Kidney epithelial cell (primary cell): ENCODE measurements around the gene KIF6. TPM values are rescaled to one million over a fixed set of nuclear protein-coding genes. Genes with fewer than 3 reads are reported as not detected.

Experiments
- DNase-seq: peaks from one replicate; pipeline ENCODE4 v3.0.0-alpha.2; 2010; ENCODE audit warnings: low read depth
- H3K27me3 ChIP-seq: 2 replicates; pipeline ENCODE4 v1.6.0; 2011; ENCODE audit warnings: low read length; ENCODE audit not compliant: control insufficient read depth, insufficient read depth
- H3K36me3 ChIP-seq: 2 replicates; pipeline ENCODE4 v1.5.1; 2011; ENCODE audit warnings: low read length; ENCODE audit not compliant: control insufficient read depth, insufficient read depth
- H3K4me3 ChIP-seq: 2 replicates; pipeline ENCODE4 v1.5.1; 2011; ENCODE audit warnings: low read depth, mild to moderate bottlenecking, control low read depth, low read length
- CTCF ChIP-seq: IDR thresholded peaks from 2 replicates; pipeline ENCODE4 v1.5.1; 2011; ENCODE audit warnings: mild to moderate bottlenecking, moderate library complexity, low read length, control low read depth, inconsistent platforms; ENCODE audit not compliant: insufficient read depth, poor library complexity, severe bottlenecking
- total RNA-seq: library from RNA; depleted of rRNA; stranded (reverse); fragments of >200 nt; gene quantifications from 2 replicates; pipeline ENCODE4 v1.2.3, GENCODE V29; 2015

KIF6 gene
- total RNA-seq, 1 donor from 2014 or later: 0.33 TPM

DNA sequence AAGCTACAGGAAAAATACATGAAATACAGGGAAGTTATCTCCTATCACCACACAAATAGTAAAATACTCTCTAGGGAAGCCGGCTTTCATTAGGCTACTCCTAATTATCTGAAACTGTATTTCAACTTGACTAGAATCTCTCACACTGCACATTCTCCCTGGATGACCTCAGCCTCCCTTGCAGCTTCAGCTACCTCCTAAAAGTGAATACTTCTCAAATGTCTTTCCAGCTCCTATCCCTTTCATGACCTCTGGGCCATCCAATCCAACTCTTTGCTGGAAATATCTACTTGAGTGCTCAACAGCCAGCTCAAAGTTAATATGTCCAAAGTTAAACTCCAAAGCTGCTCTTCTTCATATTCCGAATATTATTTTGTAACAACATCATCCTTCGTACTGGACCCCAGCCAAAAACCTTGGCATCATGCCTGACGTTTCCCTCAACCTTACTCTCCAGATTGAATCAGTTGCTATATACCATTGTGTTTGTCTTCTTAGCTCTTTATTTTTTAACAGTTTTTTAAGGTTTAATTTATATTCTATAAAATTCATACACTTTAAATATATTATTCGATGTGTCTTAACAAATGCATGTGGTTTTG is 29.4 kb upstream of the KIF6 start:
- no peak for DNase-seq
- no peaks in the 10 kb centered on the region for H3K36me3 ChIP-seq
- no peak for TF ChIP-seq CTCF
- no peaks in the 10 kb centered on the region for H3K27me3 ChIP-seq
- no peak overlapping the region for H3K4me3 ChIP-seq

- Histone ChIP-seq H3K27me3 (no peaks in the 10 kb centered on the region), H3K4me3 (no peak overlapping the region), H3K36me3 (no peaks in the 10 kb centered on the region)
- no peak for TF ChIP-seq CTCF
- no peak for DNase-seq
Measured at GRCh38 chr6:39753725-39754045, 28.5 kb upstream of the KIF6 start.

GRCh38 chr6:39752835-39753724 is 27.9 kb upstream of the KIF6 start:
- no peak for TF ChIP-seq CTCF
- Histone ChIP-seq H3K4me3 (no peak overlapping the region), H3K36me3 (no peaks in the 10 kb centered on the region), H3K27me3 (no peaks in the 10 kb centered on the region)
- DNase-seq: no peak

GRCh38 chr6:39746795-39747194 is 21.6 kb upstream of the KIF6 start:
- no peak for DNase-seq
- H3K27me3 ChIP-seq: no peaks in the 10 kb centered on the region
- no peaks in the 10 kb centered on the region for H3K36me3 ChIP-seq
- TF ChIP-seq CTCF: no peak
- no peak overlapping the region for H3K4me3 ChIP-seq

DNA sequence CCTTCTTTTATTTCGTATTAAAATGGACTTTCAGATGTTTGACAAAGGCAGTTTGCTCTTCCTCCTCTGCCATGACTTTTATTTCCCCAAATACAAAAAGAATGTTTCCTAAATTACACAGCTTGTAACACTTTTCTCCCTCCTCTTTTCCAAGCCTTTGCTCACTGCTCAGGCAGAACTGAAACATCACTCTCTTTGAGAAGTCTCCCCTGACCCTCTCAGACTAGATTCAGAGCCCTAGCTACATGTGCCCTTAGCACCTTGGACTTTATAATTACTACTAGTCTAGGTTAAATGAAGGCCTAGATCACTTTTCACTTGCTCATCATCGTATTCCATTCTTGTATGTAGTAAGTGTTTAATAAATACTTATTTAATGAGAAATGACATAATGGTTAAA is 8.5 kb upstream of the KIF6 start:
- Histone ChIP-seq H3K36me3 (no peaks in the 10 kb centered on the region), H3K27me3 (no peaks in the 10 kb centered on the region), H3K4me3 (no peak overlapping the region)
- no peak for TF ChIP-seq CTCF
- no peak for DNase-seq

DNA sequence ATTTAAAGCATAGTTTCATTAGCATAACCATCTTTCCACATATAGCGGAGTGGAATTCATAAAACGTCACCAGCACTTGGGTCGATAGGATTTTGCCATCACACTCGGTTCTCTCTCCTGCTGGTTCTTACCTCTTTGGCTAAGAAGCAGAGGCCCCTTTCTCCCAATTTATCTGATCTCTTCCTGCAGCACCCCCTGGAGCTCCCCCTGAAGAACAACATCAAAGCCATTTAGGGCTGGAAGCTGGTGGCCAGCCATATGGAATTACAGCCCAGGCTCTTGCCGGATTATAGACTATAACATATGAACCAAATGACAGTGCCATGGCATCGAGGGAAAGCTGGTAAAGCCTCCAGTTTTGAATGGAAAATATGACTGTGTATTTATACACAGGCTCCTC is 6.4 kb upstream of the KIF6 start:
- no peak for TF ChIP-seq CTCF
- H3K27me3 ChIP-seq: no peaks in the 10 kb centered on the region
- H3K4me3 ChIP-seq: no peak overlapping the region
- no peak for DNase-seq
- H3K36me3 ChIP-seq: no peaks in the 10 kb centered on the region
